Keratinocyte (primary cell): ENCODE results near the gene ZBED4. TPM values are rescaled to one million over a fixed set of nuclear protein-coding genes. Genes with fewer than 3 reads are reported as not detected.

Source experiments
- DNase-seq: peaks from one replicate; pipeline ENCODE4 v3.0.0-alpha.2; 2011; ENCODE audit warnings: low read depth, missing footprints, low spot score
- FAIRE-seq: peaks from 2 replicates; lab custom pipeline; 2011; peaks lifted over from hg19 to GRCh38; lab: Jason Lieb, UNC
- H2AFZ ChIP-seq: 2 replicates; pipeline ENCODE4 v1.6.0; 2012; ENCODE audit warnings: low read length, control low read depth, inconsistent platforms; ENCODE audit not compliant: control insufficient read depth
- H3K27ac ChIP-seq: 2 replicates; pipeline ENCODE4 v1.5.1; 2011; ENCODE audit warnings: low read length; ENCODE audit not compliant: control insufficient read depth, insufficient read depth
- H3K27me3 ChIP-seq: 3 replicates; pipeline ENCODE4 v1.6.0; 2011; ENCODE audit warnings: low read length; ENCODE audit not compliant: control insufficient read depth, insufficient read depth; ENCODE audit errors: extremely low read depth
- H3K36me3 ChIP-seq, 2 experiments: 2 replicates in 1 of 2; 3 replicates in 1 of 2; pipeline ENCODE4 v1.5.1; 2011; ENCODE audit warnings: low read length in 2 of 2, mild to moderate bottlenecking in 1 of 2; ENCODE audit not compliant: control insufficient read depth in 2 of 2, insufficient read depth in 2 of 2; ENCODE audit errors: extremely low read depth in 1 of 2
- H3K4me1 ChIP-seq: 3 replicates; pipeline ENCODE4 v1.5.1; 2011; ENCODE audit warnings: low read length; ENCODE audit not compliant: control insufficient read depth, insufficient read depth; ENCODE audit errors: extremely low read depth
- H3K4me2 ChIP-seq: 3 replicates; pipeline ENCODE4 v1.6.0; 2011; ENCODE audit warnings: low read depth, low read length; ENCODE audit not compliant: control insufficient read depth, insufficient read depth; ENCODE audit errors: extremely low read depth
- H3K4me3 ChIP-seq, 3 experiments: fragments of 200-600 bp in 1 of 3; sonication (generic) in 1 of 3; 2 replicates in 2 of 3; 3 replicates in 1 of 3; pipeline ENCODE4 v1.5.1; 2011 to 2016; ENCODE audit warnings: low read length in 3 of 3, mild to moderate bottlenecking in 3 of 3, control low read depth in 2 of 3, inconsistent platforms in 1 of 3, low read depth in 1 of 3, mixed read lengths in 1 of 3, mixed run types in 1 of 3, moderate library complexity in 1 of 3; ENCODE audit not compliant: control insufficient read depth in 2 of 3, insufficient read depth in 2 of 3; ENCODE audit errors: extremely low read depth in 1 of 3
- H3K79me2 ChIP-seq: 2 replicates; pipeline ENCODE4 v1.6.0; 2012; ENCODE audit warnings: low read length; ENCODE audit not compliant: control insufficient read depth, insufficient read depth
- H3K9ac ChIP-seq: 3 replicates; pipeline ENCODE4 v1.6.0; 2011; ENCODE audit warnings: low read length; ENCODE audit not compliant: control insufficient read depth, insufficient read depth; ENCODE audit errors: extremely low read depth
- H3K9me1 ChIP-seq: 3 replicates; pipeline ENCODE4 v1.6.0; 2011; ENCODE audit warnings: low read length; ENCODE audit not compliant: control insufficient read depth, insufficient read depth; ENCODE audit errors: extremely low read depth
- H3K9me3 ChIP-seq: 2 replicates; pipeline ENCODE4 v1.5.1; 2012; ENCODE audit warnings: low read depth, low read length; ENCODE audit not compliant: control insufficient read depth
- H4K20me1 ChIP-seq: 3 replicates; pipeline ENCODE4 v1.6.0; 2011; ENCODE audit warnings: low read length; ENCODE audit not compliant: control insufficient read depth, insufficient read depth; ENCODE audit errors: extremely low read depth
- CTCF ChIP-seq, 3 experiments: IDR thresholded peaks in 1 of 3; conservative IDR thresholded peaks in 1 of 3; optimal IDR thresholded peaks in 1 of 3; 2 replicates in 2 of 3; 3 replicates in 1 of 3; pipeline versions ENCODE3 to v1.5.1; 2011; ENCODE audit warnings: low read length in 3 of 3, mild to moderate bottlenecking in 3 of 3, moderate library complexity in 2 of 3, control low read depth in 1 of 3, inconsistent platforms in 1 of 3; ENCODE audit not compliant: insufficient read depth in 2 of 3; ENCODE audit errors: extremely low read depth in 1 of 3
- EZH2 ChIP-seq: IDR thresholded peaks from one replicate; pipeline ENCODE4 v1.6.1; 2012; ENCODE audit warnings: inconsistent platforms, mild to moderate bottlenecking, low read length, moderate library complexity
- dilution Hi-C: fragments of 300-500 bp; cut with MboI; formaldehyde crosslinking; loops from one replicate; pipeline ENCODE4 v1.7.0; 2020; ENCODE audit warnings: low sequenced_read_pairs; ENCODE audit not compliant: extremely low pct_ligation_motif_present
- polyA plus RNA-seq, 5 experiments: library from polyadenylated mRNA; depleted of rRNA in 3 of 5; stranded (reverse) in 3 of 5; stranded (forward) in 1 of 5; unstranded in 1 of 5; fragments of >200 nt; gene quantifications; 1 replicate in 1 of 5; 2 replicates in 3 of 5; 3 replicates in 1 of 5; pipeline versions ENCODE4 v1.2.1 to v1.2.3, GENCODE V29; 2011 to 2012; ENCODE audit warnings: missing spikeins in 2 of 5, low read depth in 1 of 5, low replicate concordance in 1 of 5

ZBED4 gene
- polyA plus RNA-seq, 1 donor (not counting 4 experiments of a cell fraction or from before 2014, with no cell fraction given): 7.1 TPM

GRCh38 chr22:49862496-49862776, 8.8 kb downstream of the ZBED4 start:
- H3K27ac ChIP-seq: no peak overlapping the region
- FAIRE-seq (no peak), DNase-seq (no peak)
- no peaks in the 10 kb centered on the region for H3K9me1 ChIP-seq
- H3K4me1 ChIP-seq: no peaks in the 10 kb centered on the region
- no peak overlapping the region for H3K9ac ChIP-seq
- peaks cover 11% of the 10 kb centered on the region for H4K20me1 ChIP-seq
- H3K36me3 ChIP-seq: peaks cover 2 to 8% of the 10 kb centered on the region in 2 experiments
- H3K27me3 ChIP-seq: no peaks in the 10 kb centered on the region
- H3K79me2 ChIP-seq: peaks cover 95% of the 10 kb centered on the region
- TF ChIP-seq EZH2 (no peak), CTCF (optimal IDR thresholded peaks at IDR 0.05 in 1 of 3, IDR thresholded peaks at IDR 0.05 in 1 of 3, conservative IDR thresholded peaks at IDR 0.05 in 1 of 3; ENCODE audit: extremely low read depth in 1 of 3, insufficient read depth in 2 of 3, low read length in 3 of 3) (no peak)
- dilution Hi-C loops: no loop called here
- H2AFZ ChIP-seq: no peak overlapping the region
- H3K4me3 ChIP-seq: no peak overlapping the region
- H3K4me2 ChIP-seq: no peak overlapping the region
- H3K9me3 ChIP-seq: peaks cover 5% of the 10 kb centered on the region

DNA sequence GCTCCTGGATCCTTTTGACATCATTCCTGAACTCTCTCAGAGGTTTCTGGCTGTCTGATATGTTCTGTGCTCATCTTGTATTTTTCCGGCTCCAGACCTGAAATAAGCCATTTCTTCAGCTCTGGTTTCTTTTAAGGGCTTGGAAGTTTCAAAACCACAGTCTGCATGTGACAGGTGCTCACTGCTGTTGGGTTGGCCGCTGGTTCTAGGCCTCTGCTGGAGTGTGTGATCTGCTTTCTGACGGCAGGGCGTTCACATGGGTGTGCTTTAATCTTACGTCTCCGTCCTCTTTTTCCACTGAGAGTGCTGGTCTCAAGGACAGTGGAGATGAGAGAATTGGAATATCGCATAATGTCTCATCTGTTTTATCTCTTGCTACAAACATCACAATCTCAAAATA, 10.3 kb downstream of the ZBED4 start:
- Histone ChIP-seq H3K79me2 (peaks cover 94% of the 10 kb centered on the region), H3K36me3 (peaks cover 4% of the 10 kb centered on the region in 2 experiments), H4K20me1 (peaks cover 7% of the 10 kb centered on the region), H2AFZ (no peak overlapping the region), H3K9me1 (no peaks in the 10 kb centered on the region), H3K4me1 (no peaks in the 10 kb centered on the region), H3K4me2 (no peak overlapping the region), H3K9me3 (peaks cover 5% of the 10 kb centered on the region), H3K27me3 (no peaks in the 10 kb centered on the region), H3K4me3 (no peak overlapping the region), H3K27ac (no peak overlapping the region), H3K9ac (no peak overlapping the region)
- no peak for TF ChIP-seq EZH2
- no peak for TF ChIP-seq CTCF (optimal IDR thresholded peaks at IDR 0.05 in 1 of 3, IDR thresholded peaks at IDR 0.05 in 1 of 3, conservative IDR thresholded peaks at IDR 0.05 in 1 of 3; ENCODE audit: extremely low read depth in 1 of 3, insufficient read depth in 2 of 3, low read length in 3 of 3)
- no peak for FAIRE-seq
- dilution Hi-C loops: no loop called here
- no peak for DNase-seq
